Measurements from ENCODE around the gene BBOF1.

DNA sequence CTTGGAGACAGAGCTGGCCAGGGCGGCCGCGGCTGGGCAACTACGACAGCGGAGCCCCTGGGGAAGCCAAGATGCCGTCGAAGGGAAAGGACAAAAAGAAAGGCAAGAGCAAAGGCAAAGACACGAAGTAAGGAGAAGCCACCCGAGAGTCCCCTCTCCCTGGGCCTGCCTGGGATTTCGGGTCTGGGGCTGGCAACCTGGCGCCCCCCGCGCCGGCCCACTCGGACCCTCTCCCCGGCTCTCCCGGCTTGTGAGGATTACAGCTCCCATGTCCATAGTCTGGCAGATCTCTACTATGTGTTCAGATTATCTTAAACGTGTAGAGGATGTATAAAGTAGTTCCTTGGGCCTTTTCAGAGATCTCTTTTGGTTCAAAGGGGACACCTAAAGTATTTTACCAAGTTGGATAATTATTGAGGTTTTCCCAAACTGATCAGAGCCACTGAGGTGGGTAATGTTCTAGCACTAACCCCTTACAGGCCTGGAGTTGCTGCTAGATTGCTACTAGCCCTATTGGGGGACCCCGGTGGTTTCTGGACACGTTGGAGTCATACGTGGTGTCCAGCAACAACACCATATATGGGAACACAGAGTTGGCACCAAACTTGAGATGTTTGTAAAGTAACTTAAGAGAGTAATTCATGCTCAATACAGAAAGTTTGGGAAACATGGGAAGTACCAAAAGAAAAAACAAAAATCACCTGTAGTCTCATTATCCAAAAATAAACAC is 424 bp downstream of the BBOF1 start:
- no peak for TF ChIP-seq TAF1 (IDR thresholded peaks at IDR 0.05; ENCODE audit: low read depth, low read length)
- no peak for TF ChIP-seq POLR2A (IDR thresholded peaks at IDR 0.05; ENCODE audit: low read depth, low read length)
- no peak for TF ChIP-seq SPI1 (IDR thresholded peaks at IDR 0.05; ENCODE audit: low read depth, low read length)
